Smooth muscle cell (in vitro differentiated cells): ENCODE measurements around the gene SCN11A. TPM values are rescaled to one million over a fixed set of nuclear protein-coding genes. Genes with fewer than 3 reads are reported as not detected.

ENCODE experiments used
- DNase-seq: peaks from one replicate; lab custom pipeline; 2025; ENCODE audit not compliant: unreplicated experiment; lab: John Stamatoyannopoulos, UW
- H2AFZ ChIP-seq: fragments of 200-600 bp; sonication (generic); 2 replicates; pipeline ENCODE4 v1.6.0; 2016; ENCODE audit warnings: antibody characterized with exemption, low read depth, mild to moderate bottlenecking
- H3F3A ChIP-seq: fragments of 200-600 bp; sonication (generic); 2 replicates; pipeline ENCODE4 v1.6.0; 2017; ENCODE audit warnings: antibody characterized with exemption, low read depth
- H3K27ac ChIP-seq: fragments of 200-600 bp; sonication (generic); 2 replicates; pipeline ENCODE4 v1.5.1; 2016; ENCODE audit warnings: low read depth, mild to moderate bottlenecking
- H3K27me3 ChIP-seq: fragments of 200-600 bp; sonication (generic); 2 replicates; pipeline ENCODE4 v1.6.1; 2016; ENCODE audit warnings: low read depth, mild to moderate bottlenecking
- H3K36me3 ChIP-seq: fragments of 200-600 bp; sonication (generic); 2 replicates; pipeline ENCODE4 v1.5.1; 2016; ENCODE audit warnings: low read depth
- H3K4me1 ChIP-seq: fragments of 200-600 bp; sonication (generic); 2 replicates; pipeline ENCODE4 v1.5.1; 2016; ENCODE audit warnings: low read depth
- H3K4me2 ChIP-seq: fragments of 200-600 bp; sonication (generic); 2 replicates; pipeline ENCODE4 v1.6.0; 2016; ENCODE audit warnings: mild to moderate bottlenecking
- H3K4me3 ChIP-seq: fragments of 200-600 bp; sonication (generic); 2 replicates; pipeline ENCODE4 v1.5.1; 2016; ENCODE audit warnings: mild to moderate bottlenecking
- H3K79me2 ChIP-seq: fragments of 200-600 bp; sonication (generic); 2 replicates; pipeline ENCODE4 v1.6.0; 2016; ENCODE audit warnings: low read depth, mild to moderate bottlenecking
- H3K9ac ChIP-seq: fragments of 200-600 bp; sonication (generic); 2 replicates; pipeline ENCODE4 v1.6.0; 2016; ENCODE audit warnings: low read depth
- H3K9me3 ChIP-seq: fragments of 200-600 bp; sonication (generic); replicated peaks from 2 replicates; pipeline ENCODE4 v1.5.1; 2016; ENCODE audit warnings: low read depth
- H4K20me1 ChIP-seq: fragments of 200-600 bp; sonication (generic); 2 replicates; pipeline ENCODE4 v1.6.0; 2016; ENCODE audit warnings: low read depth
- CTCF ChIP-seq: fragments of 200-600 bp; sonication (generic); IDR thresholded peaks from 2 replicates; pipeline ENCODE4 v1.5.1; 2017; ENCODE audit warnings: borderline replicate concordance, mild to moderate bottlenecking, antibody characterized with exemption; ENCODE audit not compliant: insufficient read depth, poor library complexity, severe bottlenecking
- WGBS: methylation state at CpG from one replicate; pipeline ENCODE4 v1.1.7; 2016; ENCODE audit warnings: low lambda C conversion rate; 5-methylcytosine and 5-hydroxymethylcytosine counted together
- polyA plus RNA-seq: library from polyadenylated mRNA; unstranded; fragments of >200 nt; fragmentation: Nextera tagmentation; extraction: Ambion mirVana; gene quantifications from 2 replicates; pipeline ENCODE4 v1.2.1, GENCODE V29; 2016
- total RNA-seq: library from RNA; depleted of rRNA; stranded (reverse); fragments of >200 nt; gene quantifications from 2 replicates; pipeline ENCODE4 v1.2.3, GENCODE V29; 2014

SCN11A gene
- total and polyA plus RNA-seq, 2 experiments from 2014 or later = 0.04 TPM; not detected in 1

- no peaks in the 10 kb centered on the region for H3K36me3 ChIP-seq
- TF ChIP-seq CTCF = no peak
- no peak overlapping the region for H3K4me3 ChIP-seq
- no peaks in the 10 kb centered on the region for H3K4me1 ChIP-seq
- H3K79me2 ChIP-seq = no peaks in the 10 kb centered on the region
- DNase-seq = no peak
- H3F3A ChIP-seq = no peaks in the 10 kb centered on the region
- H3K9me3 ChIP-seq = peaks cover 2% of the 10 kb centered on the region
- H2AFZ ChIP-seq = no peak overlapping the region
- no peak overlapping the region for H3K27ac ChIP-seq
- H4K20me1 ChIP-seq = no peaks in the 10 kb centered on the region
- peaks cover 3% of the 10 kb centered on the region for H3K27me3 ChIP-seq
- no peak overlapping the region for H3K4me2 ChIP-seq
- H3K9ac ChIP-seq = no peak overlapping the region
Observed at GRCh38 chr3:39038165-39038564, 13.6 kb downstream of the SCN11A start.

- Histone ChIP-seq H3K4me3 (no peak overlapping the region), H3K9me3 (no peaks in the 10 kb centered on the region), H4K20me1 (no peaks in the 10 kb centered on the region), H3K79me2 (no peaks in the 10 kb centered on the region), H3K27ac (no peak overlapping the region), H3K36me3 (no peaks in the 10 kb centered on the region), H3K27me3 (peaks cover 5% of the 10 kb centered on the region), H3K4me1 (no peaks in the 10 kb centered on the region), H3F3A (no peaks in the 10 kb centered on the region), H2AFZ (no peak overlapping the region), H3K4me2 (no peak overlapping the region), H3K9ac (no peak overlapping the region)
- WGBS = 74% methylated on average over 1 of the region's 1 CpG
- TF ChIP-seq CTCF = no peak
- no peak for DNase-seq
Observed at GRCh38 chr3:39029556-39029955, 22.2 kb downstream of the SCN11A start.

- WGBS = 80% methylated on average over 3 of the region's 3 CpGs
- Histone ChIP-seq H4K20me1 (no peaks in the 10 kb centered on the region), H3F3A (no peaks in the 10 kb centered on the region), H3K4me3 (no peak overlapping the region), H3K4me2 (no peak overlapping the region), H3K27me3 (peaks cover 5% of the 10 kb centered on the region), H3K9ac (no peak overlapping the region), H3K9me3 (no peaks in the 10 kb centered on the region), H3K4me1 (no peaks in the 10 kb centered on the region), H3K36me3 (no peaks in the 10 kb centered on the region), H3K79me2 (no peaks in the 10 kb centered on the region), H2AFZ (no peak overlapping the region), H3K27ac (no peak overlapping the region)
- DNase-seq = no peak
- TF ChIP-seq CTCF = no peak
Observed at GRCh38 chr3:39028546-39028945, 23.2 kb downstream of the SCN11A start.

- no peaks in the 10 kb centered on the region for H3F3A ChIP-seq
- no peak overlapping the region for H3K27ac ChIP-seq
Observed at GRCh38 chr3:39025222-39025970, 26.3 kb downstream of the SCN11A start.

More at GRCh38 chr3:39025222-39025970, 26.3 kb downstream of the SCN11A start:
- Histone ChIP-seq H3K9me3 (no peaks in the 10 kb centered on the region), H4K20me1 (no peaks in the 10 kb centered on the region), H3K4me2 (no peak overlapping the region), H3K4me1 (no peaks in the 10 kb centered on the region), H3K4me3 (no peak overlapping the region), H3K9ac (no peak overlapping the region), H3K36me3 (no peaks in the 10 kb centered on the region), H2AFZ (no peak overlapping the region), H3K27me3 (peaks cover 5% of the 10 kb centered on the region), H3K79me2 (no peaks in the 10 kb centered on the region)
- 95% methylated on average over 6 of the region's 6 CpGs for WGBS
- no peak for TF ChIP-seq CTCF
- no peak for DNase-seq
